NCI-H128 (cell line): Measurements from ENCODE around the gene BNC2.

Source experiments
- DNase-seq: peaks from one replicate; lab custom pipeline; 2025; ENCODE audit not compliant: unreplicated experiment; lab: John Stamatoyannopoulos, UW

Gene BNC2

DNA sequence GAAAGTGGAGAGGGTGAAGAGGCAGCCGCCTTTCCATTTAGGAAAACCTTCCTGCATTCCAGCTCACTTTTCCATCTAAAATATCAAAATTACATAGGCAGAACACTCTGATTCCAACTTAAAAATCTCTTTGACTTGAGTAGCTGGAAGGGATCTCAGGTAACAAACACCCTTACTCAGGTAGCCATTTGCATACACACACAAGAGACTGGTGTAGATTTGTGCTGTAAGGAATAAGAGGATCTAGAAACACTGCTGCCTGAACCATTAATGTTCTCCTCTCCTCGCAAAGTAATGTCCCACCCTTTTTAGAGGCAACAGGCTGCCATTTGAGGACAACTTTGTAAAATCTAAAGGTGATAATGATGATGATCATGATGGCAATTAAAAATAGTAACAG, 53.5 kb downstream of the BNC2 start:
- DNase-seq = no peak

DNA sequence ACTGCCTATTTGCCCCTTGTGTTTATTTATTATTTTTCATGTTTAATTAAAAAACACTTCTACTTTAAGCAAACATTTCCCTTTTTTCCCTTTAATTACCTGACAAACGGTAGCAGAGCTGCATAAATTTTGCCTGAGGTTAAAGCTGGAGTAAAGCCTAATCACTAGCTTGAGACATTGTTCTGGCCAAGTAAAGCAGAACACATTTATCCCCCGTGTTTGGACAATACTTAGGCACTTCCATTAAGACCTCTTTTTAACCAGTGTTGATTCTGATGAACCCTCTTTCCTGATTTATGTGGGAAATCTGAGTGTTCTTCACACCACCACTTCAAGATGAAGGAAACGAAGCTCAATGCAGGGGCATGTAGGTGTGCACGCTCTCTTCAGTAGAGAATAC, 54.5 kb downstream of the BNC2 start:
- no peak for DNase-seq

DNA sequence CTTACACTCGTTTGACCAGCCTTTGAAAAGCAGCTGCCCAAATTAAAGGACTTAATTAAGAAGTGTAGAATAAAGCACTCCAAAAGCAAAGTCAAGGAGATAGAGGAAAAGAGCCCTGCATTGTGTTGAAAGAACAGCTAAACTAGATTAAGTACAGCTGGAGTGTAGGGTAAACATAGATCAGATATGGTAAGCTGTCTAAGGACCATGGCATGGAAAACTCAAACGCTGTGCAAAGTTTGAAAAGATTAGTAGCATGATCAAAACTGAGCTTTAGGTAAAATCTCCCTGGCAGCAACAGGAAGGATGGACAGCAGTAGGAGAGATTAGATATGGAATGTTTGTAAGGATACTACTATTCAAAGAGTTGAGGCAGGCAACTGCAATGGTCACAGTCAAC, 55.4 kb downstream of the BNC2 start:
- DNase-seq = no peak

- DNase-seq = no peak
Observed at GRCh38 chr9:16813838-16814237, 56.6 kb downstream of the BNC2 start.

DNA sequence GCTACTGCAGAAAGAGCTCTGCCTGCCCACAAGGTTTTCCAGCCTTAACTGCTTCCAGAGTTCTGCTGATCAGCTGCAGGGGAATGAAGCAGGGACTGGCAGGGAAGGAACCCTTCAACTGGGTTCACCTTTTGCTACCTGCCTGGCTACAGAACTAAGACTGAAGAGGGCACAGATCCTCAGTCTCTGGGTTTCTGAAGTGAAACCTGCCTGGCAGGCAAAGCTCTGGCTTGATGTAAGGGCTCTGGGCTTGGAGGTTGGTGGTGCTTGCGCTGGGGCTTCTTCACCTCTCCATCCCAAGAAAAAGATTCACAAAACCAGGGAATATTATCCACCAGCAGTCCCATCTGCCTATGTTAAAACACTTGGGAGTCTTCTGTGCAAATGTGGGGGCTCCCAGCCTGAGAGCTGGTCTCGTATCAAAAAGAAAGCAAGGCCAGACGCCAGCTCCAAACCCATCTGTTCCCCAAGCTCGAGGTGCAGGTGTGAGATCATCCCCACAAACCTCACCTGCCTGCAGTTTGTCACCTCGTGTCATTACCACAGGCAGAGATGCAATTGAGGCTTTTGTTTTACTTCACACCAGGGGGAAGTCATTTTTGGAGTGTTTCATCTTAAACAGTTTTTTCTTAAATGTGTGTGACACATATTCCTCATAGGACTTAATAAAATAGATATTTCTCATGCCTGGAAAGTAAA, 58.3 kb downstream of the BNC2 start:
- no peak for DNase-seq

GRCh38 chr9:16809912-16810610, 60.4 kb downstream of the BNC2 start:
- DNase-seq = no peak

GRCh38 chr9:16806674-16807073, 63.8 kb downstream of the BNC2 start:
- DNase-seq = no peak

GRCh38 chr9:16803648-16804047, 66.8 kb downstream of the BNC2 start:
- DNase-seq = no peak

DNA sequence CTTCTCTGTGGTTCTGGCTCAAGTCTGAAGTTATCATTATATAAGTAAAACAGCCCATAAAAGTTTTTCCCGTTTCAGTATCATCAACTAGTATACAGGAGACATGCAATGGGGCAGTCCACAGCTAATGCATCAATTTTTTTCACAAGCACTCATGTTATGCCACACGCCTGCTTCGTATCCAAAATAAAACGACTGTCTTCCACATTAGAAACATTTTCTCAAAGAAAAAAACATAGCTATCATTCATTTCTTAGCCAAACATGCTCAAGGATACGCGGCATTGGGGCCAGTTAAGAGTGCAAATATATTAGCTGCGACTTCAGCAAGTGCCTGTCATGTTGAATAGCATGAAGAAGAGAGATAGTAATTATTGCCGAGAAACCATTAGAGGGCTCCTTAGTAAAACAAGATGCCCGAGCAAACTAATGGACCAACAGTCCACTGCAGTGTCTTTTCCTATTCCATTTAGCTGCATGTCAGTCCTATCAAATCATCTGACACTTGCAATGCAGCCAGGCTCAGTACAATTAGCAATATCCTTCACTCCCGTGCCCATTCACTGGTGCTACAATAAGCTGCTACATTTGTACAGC, 68.5 kb downstream of the BNC2 start:
- DNase-seq = no peak

GRCh38 chr9:16796304-16796825, 74.1 kb downstream of the BNC2 start:
- DNase-seq = no peak

DNA sequence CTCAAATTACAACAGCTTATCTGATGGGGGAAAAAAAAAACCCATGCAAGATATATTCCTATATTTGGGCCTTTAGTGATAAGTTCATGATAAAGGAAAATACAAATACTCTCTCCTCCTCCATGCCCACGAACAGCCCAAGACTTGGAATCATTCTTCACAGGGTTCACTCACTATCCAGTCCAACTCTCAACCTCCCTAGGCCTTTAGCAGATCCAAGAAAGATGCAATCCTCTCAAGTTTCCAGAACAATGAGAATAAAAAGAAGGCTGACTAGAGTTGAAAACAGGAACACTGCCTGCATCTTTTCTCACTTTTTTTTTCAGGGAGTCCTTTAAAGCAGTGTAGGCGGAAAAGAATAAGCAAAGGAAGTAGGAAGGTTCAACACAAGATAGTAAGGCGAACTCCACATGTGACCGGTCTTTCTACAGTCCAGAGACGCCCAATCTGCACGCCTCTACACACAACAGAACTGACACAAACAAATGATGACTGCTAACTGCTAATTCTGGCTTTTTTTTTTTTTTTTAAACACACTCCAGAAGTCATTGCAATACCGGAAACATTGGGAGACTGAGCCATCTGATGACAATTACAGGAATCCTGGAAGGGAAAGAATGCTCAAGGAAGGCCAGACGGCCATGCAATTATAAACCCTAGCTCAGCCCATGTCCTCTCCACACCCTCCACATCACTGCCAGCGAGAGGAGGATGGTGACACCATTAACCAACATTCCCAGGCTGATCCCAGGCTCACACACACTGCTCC, 75.4 kb downstream of the BNC2 start:
- DNase-seq = no peak

GRCh38 chr9:16794103-16794502, 76.4 kb downstream of the BNC2 start:
- no peak for DNase-seq

DNA sequence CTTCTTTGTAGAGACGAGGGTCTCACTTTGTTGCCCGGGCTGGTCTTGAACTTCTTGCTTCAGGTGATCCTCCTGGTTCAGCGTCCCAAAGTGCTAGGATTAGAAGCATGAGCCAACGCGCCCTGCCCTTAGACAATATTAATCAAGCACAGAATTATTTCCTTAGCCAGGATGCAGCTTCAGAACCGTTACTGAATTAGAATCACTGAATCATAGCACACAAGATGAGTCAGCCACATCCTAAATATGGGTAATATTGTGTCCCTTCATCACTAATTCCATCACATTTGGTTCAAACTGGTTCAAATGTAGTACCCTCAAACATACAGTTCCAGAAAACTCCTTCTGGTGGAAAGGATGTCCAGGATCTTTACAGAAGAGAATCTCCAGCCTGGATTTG, 82.7 kb downstream of the BNC2 start:
- DNase-seq = no peak

DNA sequence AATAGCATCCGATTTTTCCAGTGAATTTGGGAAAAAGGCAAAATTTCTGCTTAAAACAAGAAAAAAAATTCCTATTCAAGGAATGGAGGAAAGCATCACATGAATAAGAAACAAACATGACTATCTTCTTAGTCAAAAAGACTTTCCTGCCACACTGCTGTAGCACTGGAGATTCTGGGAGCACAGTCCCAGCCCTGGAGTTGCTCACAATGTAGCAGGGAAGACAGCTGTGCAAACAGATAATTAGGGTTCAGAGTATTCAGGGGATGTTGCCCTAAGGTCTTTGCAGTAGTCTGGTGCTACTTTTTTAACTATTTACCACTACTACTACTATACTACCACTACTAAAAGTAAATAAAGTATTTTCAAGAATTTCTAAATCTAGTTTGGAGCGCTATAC, 86.5 kb downstream of the BNC2 start:
- no peak for DNase-seq

GRCh38 chr9:16782490-16782889, 88.0 kb downstream of the BNC2 start:
- no peak for DNase-seq

DNA sequence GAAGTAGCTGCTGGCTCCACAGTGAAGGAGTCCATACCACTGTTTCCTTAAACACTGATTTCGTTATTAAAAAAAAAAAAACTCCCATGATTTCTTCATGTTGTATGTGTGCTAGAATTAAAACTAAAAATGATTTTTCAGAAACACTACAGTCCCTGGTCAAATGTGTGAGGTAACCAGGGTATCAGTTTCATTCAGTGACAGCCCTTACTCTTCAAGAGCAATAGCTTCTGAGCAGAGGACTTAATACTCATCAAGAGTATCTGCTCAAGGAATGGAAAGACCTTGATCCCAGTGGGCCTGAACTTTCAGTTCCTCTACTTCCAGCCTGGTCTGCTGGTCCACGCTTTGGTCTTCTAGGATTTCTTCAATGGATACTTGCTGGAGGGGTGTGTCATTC, 95.1 kb downstream of the BNC2 start:
- no peak for DNase-seq

DNA sequence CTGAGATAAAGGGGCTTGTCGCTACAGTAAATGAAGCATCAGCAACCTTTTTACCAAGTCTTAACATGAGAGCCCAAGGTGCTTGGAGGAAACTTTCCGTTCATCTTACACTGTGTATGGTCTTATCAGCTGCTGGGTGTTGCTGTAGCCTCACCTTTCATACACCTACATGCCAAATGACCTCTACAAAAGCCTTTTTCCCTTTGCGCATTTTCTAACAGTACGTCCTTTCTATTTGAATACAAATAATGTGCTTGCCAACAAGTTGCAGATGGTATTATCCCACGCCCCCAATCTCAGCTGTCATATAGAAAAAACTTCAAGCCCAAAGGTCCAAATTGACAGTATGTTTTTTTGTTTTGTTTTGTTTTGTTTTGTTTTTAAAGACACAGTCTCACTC, 96.9 kb downstream of the BNC2 start:
- no peak for DNase-seq

DNA sequence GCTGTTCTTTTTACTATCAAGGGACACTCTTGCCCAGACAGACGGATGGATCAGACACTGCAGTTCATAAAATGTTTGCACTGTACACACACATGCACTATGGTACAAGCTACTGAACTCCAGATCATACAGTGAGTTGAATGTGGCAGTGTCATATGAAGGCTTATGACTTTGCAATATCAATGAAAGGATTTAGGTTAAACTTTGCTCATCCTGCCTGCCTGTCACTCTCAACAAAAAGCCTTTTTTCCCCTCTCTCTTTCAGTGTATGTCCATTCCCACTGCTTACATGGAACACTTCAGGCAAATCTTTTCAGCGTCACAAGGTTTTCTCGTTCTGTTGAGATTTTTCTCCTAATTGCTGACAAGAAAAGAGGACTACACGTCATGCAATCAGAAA, 97.4 kb downstream of the BNC2 start:
- DNase-seq = no peak

- DNase-seq = no peak
Observed at GRCh38 chr9:16771356-16771755, 99.1 kb downstream of the BNC2 start.

GRCh38 chr9:16769291-16769690, 101.2 kb downstream of the BNC2 start:
- DNase-seq = no peak

GRCh38 chr9:16768816-16769215, 101.7 kb downstream of the BNC2 start:
- DNase-seq = no peak

DNA sequence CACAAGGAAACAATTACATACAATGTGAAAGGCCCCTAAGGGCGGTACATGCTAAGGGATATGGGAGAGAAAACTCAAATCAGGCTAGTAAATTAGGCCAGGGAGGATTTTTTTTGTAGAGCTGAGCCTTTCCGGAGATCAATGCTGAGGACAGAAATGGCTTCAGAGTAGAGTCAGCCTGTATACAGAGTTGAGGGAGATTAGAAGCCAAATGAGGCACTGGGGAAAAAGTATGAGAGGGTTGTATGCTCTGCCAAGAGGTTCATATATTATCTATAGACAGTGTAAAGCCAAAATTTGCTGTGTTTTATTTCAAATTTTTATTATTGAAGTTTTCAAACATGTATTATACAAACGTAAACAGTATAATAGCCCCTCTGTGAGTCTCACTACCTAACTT, 103.1 kb downstream of the BNC2 start:
- DNase-seq = no peak
